Ishikawa (cell line): ENCODE data around the gene ADGRL2.

Source experiments
- EP300 ChIP-seq: IDR thresholded peaks from 2 replicates; pipeline ENCODE4 v1.6.1; 2012; ENCODE audit warnings: borderline replicate concordance
- NFIC ChIP-seq: IDR thresholded peaks from 2 replicates; pipeline ENCODE4 v1.6.1; 2012

- TF ChIP-seq NFIC (no peak), EP300 (no peak)
These were observed 137.2 kb downstream of the ADGRL2 start for GRCh38 chr1:81937791-81938450.
